Nephron (organoid): ENCODE results near the gene PRKAG2.
"Not testable (repeated sequence)": the region's sequence is repeated elsewhere in the genome, so short reads cannot be mapped to it uniquely, and the experiment has no call there.

Experiments
- H3K27ac Mint-ChIP-seq, 3 experiments: 2 replicates each; pipeline ENCODE4 v1.8.0; 2020; ENCODE audit warnings: mixed read lengths in 3 of 3, mild to moderate bottlenecking in 2 of 3, moderate library complexity in 1 of 3
- H3K27me3 Mint-ChIP-seq: 2 replicates; pipeline ENCODE4 v1.8.0; 2021; ENCODE audit warnings: low read depth, mild to moderate bottlenecking, moderate library complexity, mixed read lengths
- H3K36me3 Mint-ChIP-seq: 2 replicates; pipeline ENCODE4 v1.8.0; 2020; ENCODE audit warnings: low read depth, mixed read lengths
- H3K4me1 Mint-ChIP-seq: 2 replicates; pipeline ENCODE4 v1.8.0; 2020; ENCODE audit warnings: mixed read lengths
- H3K4me3 Mint-ChIP-seq, 3 experiments: 2 replicates each; pipeline ENCODE4 v1.8.0; 2020; ENCODE audit warnings: mild to moderate bottlenecking in 3 of 3, mixed read lengths in 3 of 3, moderate library complexity in 2 of 3
- H3K9me3 Mint-ChIP-seq: 2 replicates; pipeline ENCODE4 v1.8.0; 2020; ENCODE audit warnings: mixed read lengths
- TF ChIP-seq, protein P1 (sequence below), 3 experiments: fragments of 200-600 bp; sonication (generic); IDR thresholded peaks; one replicate each; pipeline ENCODE4 v1.5.0; 2021; ENCODE audit warnings: antibody characterized with exemption in 3 of 3; ENCODE audit not compliant: unreplicated experiment in 3 of 3

PRKAG2 gene

DNA sequence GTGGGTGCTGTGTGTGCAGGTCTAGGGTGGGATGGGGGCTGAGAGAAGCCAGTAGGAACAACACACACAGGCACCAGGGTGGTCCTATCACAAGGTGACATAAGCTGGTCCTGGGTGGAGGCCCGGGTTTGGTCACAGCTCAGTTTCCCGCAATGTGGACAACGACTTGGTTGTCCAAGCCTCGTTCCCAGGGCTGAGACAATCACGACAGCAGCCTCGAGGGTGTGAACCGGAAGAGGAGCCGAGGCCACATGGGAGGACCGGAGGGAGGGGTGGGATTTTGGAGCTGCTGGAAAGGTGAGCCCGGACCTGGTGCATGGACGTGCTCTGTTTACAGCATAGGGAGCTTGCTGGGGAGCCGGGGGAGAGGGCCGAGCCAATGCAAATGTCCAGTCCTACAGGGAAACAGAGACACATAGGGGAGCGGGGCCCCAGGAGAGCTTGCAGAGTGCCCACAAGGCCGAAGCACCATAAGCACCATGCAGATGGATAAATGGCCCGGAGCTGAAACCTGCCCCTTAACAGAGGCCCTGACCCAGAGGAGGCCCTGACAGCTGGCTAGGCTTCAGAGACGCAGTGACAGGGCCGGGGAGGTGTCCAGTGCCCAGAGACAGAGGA, 92.8 kb downstream of the PRKAG2 start:
- Mint-ChIP-seq H3K9me3 (no peaks in the 10 kb centered on the region), H3K27ac (no peak overlapping the region), H3K4me1 (no peaks in the 10 kb centered on the region), H3K36me3 (no peaks in the 10 kb centered on the region), H3K27me3 (peaks cover 49% of the 10 kb centered on the region), H3K4me3 (no peak overlapping the region)
- TF ChIP-seq, protein P1, sequence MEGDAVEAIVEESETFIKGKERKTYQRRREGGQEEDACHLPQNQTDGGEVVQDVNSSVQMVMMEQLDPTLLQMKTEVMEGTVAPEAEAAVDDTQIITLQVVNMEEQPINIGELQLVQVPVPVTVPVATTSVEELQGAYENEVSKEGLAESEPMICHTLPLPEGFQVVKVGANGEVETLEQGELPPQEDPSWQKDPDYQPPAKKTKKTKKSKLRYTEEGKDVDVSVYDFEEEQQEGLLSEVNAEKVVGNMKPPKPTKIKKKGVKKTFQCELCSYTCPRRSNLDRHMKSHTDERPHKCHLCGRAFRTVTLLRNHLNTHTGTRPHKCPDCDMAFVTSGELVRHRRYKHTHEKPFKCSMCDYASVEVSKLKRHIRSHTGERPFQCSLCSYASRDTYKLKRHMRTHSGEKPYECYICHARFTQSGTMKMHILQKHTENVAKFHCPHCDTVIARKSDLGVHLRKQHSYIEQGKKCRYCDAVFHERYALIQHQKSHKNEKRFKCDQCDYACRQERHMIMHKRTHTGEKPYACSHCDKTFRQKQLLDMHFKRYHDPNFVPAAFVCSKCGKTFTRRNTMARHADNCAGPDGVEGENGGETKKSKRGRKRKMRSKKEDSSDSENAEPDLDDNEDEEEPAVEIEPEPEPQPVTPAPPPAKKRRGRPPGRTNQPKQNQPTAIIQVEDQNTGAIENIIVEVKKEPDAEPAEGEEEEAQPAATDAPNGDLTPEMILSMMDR (IDR thresholded peaks at IDR 0.05; ENCODE audit: unreplicated experiment in 3 of 3): no peak

DNA sequence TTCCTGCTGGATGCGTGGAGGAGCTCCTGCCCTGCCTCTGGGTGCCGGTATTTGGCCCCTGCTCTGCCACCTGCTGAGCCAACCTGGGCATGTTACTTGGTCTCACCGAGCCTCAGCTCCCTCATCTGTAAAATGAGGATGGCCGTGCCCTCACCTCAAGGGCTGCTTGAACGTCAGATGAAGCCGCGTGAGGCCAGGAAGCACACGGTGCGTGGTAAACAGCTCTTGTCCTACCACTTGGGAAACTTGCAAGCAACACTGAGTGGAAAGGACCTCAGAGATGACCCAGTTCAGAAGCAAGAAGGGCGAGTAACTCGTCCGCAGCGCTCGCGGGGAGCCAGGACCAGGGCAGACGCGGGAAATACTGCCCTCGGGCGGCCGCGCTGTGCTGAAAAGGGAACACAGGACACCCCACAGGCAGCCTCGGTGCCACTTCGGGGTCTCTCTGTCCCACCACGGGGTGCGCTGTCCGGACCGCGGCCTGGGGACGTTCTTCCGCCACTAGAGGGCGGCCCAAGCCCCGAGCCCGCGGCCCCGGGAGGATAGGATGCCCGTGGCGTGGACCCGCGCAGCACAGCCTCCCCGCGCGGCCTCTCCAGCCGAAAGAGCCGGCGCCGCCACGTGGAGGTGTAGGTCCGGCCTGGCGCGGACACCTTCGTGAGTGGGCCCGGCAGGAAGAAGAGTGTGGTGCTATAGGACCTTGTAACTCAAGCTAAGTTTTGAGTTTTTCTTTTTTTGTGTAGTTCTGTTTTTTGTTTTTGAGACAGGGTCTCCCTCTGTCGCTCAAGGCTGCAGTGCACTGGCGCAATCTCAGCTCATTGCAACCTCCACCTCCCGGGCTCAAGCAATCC, 94.1 kb downstream of the PRKAG2 start:
- no peak overlapping the region for H3K27ac Mint-ChIP-seq
- TF ChIP-seq, protein P1 (IDR thresholded peaks at IDR 0.05; ENCODE audit: unreplicated experiment in 3 of 3): peak; percentile 95 to 97 (median 96)
- H3K36me3 Mint-ChIP-seq: no peaks in the 10 kb centered on the region
- H3K4me3 Mint-ChIP-seq: peak overlapping the region in 2 of 3 experiments; percentile 27 to 35
- peaks cover 48% of the 10 kb centered on the region for H3K27me3 Mint-ChIP-seq
- H3K4me1 Mint-ChIP-seq: no peaks in the 10 kb centered on the region
- H3K9me3 Mint-ChIP-seq: no peaks in the 10 kb centered on the region

DNA sequence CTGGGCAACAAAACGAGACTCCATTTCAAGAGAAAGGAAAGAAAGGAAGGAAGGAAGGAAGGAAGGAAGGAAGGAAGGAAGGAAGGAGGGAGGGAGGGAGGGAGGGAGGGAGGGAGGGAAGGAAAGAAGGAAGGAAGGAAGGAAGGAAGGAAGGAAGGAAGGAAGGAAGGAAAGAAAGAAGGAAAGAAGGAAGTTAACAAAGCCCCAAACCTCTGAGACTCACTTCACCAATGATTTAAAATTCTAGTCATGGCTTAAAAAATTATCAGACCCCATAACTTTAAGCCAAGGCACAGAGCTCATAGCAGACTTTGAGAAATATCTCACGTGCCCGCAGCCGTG, 94.7 kb downstream of the PRKAG2 start:
- not testable (repeated sequence) for H3K36me3 Mint-ChIP-seq, H3K27ac Mint-ChIP-seq, H3K4me1 Mint-ChIP-seq, H3K4me3 Mint-ChIP-seq, H3K9me3 Mint-ChIP-seq
- peaks cover 44% of the 10 kb centered on the region for H3K27me3 Mint-ChIP-seq

DNA sequence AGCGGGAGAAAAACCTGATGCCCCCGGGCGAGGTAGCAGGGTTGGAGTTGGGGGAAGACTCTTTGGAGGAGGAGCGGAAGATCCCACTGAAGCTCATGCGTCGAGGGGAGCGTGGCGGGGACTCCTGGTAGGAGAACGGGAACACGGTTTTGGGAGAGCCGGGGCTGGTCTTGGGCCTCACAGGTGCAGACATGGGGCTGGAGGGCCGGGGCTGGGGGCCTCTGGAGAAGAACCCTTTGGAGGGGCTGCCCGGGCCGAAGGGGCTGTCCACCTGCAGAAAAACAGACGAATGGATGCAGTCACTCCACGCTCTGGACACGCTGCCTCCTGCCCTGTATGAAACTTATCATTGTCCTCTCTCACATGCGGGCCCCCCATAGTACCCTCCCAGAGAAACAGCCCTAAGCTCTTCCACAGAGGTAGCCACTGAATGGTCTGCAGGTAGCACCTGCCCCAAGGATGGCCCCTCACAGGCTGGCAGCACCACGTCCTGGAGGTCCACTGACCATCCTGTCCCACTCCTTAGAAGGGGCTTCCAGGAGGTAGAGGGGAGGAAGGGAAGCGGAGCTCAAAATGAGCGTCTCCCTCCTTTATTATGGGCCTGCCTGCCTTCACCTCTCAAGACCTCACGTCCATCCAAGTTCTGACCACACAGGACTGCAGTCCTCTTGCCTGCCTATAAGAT, 95.6 kb downstream of the PRKAG2 start:
- Mint-ChIP-seq H3K27me3 (peaks cover 40% of the 10 kb centered on the region), H3K27ac (no peak overlapping the region), H3K4me3 (no peak overlapping the region), H3K4me1 (no peaks in the 10 kb centered on the region), H3K36me3 (no peaks in the 10 kb centered on the region), H3K9me3 (no peaks in the 10 kb centered on the region)
- TF ChIP-seq, protein P1 (IDR thresholded peaks at IDR 0.05; ENCODE audit: unreplicated experiment in 3 of 3): no peak

DNA sequence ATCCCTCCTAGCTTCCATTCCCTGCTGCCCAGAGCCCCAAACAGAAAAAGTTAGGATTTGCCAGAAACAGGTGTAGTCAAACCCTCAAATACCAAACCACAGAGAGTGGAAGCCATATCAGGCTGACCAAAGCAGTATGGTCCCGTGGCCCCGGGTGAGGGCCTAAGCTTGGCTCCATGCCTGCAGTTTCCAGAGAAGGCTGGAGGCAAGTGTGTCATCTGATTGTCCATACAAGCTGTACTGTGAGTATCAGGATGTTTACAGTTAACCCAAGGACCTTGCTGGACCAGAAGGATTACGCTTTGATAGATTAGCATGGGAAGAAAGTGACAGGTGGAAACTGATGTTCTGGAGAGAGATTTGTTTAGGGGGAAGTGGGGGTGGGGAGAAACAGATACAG, 96.3 kb downstream of the PRKAG2 start:
- peaks cover 37% of the 10 kb centered on the region for H3K27me3 Mint-ChIP-seq
- no peaks in the 10 kb centered on the region for H3K9me3 Mint-ChIP-seq
- TF ChIP-seq, protein P1 (IDR thresholded peaks at IDR 0.05; ENCODE audit: unreplicated experiment in 3 of 3): no peak
- H3K27ac Mint-ChIP-seq: no peak overlapping the region
- no peaks in the 10 kb centered on the region for H3K36me3 Mint-ChIP-seq
- H3K4me1 Mint-ChIP-seq: no peaks in the 10 kb centered on the region
- H3K4me3 Mint-ChIP-seq: no peak overlapping the region

DNA sequence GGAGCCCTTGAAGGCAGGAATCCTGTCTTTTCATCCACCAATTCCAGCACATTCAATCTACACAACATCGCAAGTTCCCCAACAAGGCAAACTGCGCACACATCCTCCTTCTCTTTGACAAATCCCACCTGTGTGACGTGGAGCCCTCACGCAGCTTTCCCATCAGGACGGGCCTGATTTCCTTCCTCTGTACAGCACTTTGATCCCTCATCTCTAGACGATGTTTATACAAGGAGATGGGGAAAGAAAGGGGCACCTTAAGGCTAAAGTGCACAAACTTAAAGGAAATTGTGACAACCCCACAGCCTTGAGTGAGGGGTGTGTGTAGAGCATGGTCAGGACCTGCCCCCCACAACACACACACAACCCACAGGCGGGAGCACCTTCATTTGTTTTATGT, 97.2 kb downstream of the PRKAG2 start:
- Mint-ChIP-seq H3K27ac (no peak overlapping the region), H3K9me3 (no peaks in the 10 kb centered on the region), H3K4me3 (no peak overlapping the region), H3K36me3 (no peaks in the 10 kb centered on the region), H3K4me1 (no peaks in the 10 kb centered on the region), H3K27me3 (peaks cover 38% of the 10 kb centered on the region)
- TF ChIP-seq, protein P1 (IDR thresholded peaks at IDR 0.05; ENCODE audit: unreplicated experiment in 3 of 3): no peak
